Choroid plexus epithelial cell (primary cell): ENCODE results near the gene EEF2KMT.

Experiments
- DNase-seq: peaks from one replicate; pipeline ENCODE4 v3.0.0-alpha.2; 2010; ENCODE audit warnings: low read depth
- H3K4me3 ChIP-seq: 2 replicates; pipeline ENCODE4 v1.5.1; 2011; ENCODE audit warnings: low read depth, mild to moderate bottlenecking, control low read depth, low read length, moderate library complexity
- CTCF ChIP-seq: conservative IDR thresholded peaks from 2 replicates; pipeline ENCODE4 v1.5.1; 2011; ENCODE audit warnings: low read depth, mild to moderate bottlenecking, control low read depth, inconsistent platforms, low read length, moderate library complexity

Gene EEF2KMT

GRCh38 chr16:5041600-5042133 is 55.9 kb downstream of the EEF2KMT start:
- TF ChIP-seq CTCF = no peak
- no peak overlapping the region for H3K4me3 ChIP-seq
- peak; percentile 43 for DNase-seq

- no peak overlapping the region for H3K4me3 ChIP-seq
- TF ChIP-seq CTCF = no peak
- no peak for DNase-seq
Observed at GRCh38 chr16:5040451-5040850, 57.1 kb downstream of the EEF2KMT start.

GRCh38 chr16:5036228-5037156 is 61.1 kb downstream of the EEF2KMT start:
- H3K4me3 ChIP-seq = no peak overlapping the region
- peak; percentile 59 for DNase-seq
- TF ChIP-seq CTCF = no peak

GRCh38 chr16:5035909-5036227 is 61.7 kb downstream of the EEF2KMT start:
- no peak for TF ChIP-seq CTCF
- no peak for DNase-seq
- H3K4me3 ChIP-seq = no peak overlapping the region
